ENCODE data around the gene BCAS1.

DNA sequence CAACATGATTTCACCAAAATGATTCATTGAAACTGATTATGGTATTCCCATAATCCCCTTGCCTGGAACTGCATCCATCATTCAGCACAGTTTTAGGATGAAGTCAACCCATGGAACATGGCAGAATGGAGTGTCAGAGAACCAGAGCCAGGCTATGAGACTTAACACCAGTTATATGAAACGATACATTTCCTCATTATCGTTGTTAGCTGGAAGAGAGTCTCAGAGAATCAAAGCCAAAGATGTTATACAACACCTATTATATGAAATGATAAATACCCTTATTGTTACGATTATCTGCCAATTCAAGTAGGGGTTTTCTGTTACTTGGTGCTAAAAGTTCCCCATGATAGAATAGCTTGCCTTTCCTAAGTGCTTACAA lies 131.2 kb downstream of the BCAS1 start:
- TF ChIP-seq, protein P1, sequence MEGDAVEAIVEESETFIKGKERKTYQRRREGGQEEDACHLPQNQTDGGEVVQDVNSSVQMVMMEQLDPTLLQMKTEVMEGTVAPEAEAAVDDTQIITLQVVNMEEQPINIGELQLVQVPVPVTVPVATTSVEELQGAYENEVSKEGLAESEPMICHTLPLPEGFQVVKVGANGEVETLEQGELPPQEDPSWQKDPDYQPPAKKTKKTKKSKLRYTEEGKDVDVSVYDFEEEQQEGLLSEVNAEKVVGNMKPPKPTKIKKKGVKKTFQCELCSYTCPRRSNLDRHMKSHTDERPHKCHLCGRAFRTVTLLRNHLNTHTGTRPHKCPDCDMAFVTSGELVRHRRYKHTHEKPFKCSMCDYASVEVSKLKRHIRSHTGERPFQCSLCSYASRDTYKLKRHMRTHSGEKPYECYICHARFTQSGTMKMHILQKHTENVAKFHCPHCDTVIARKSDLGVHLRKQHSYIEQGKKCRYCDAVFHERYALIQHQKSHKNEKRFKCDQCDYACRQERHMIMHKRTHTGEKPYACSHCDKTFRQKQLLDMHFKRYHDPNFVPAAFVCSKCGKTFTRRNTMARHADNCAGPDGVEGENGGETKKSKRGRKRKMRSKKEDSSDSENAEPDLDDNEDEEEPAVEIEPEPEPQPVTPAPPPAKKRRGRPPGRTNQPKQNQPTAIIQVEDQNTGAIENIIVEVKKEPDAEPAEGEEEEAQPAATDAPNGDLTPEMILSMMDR (IDR thresholded peaks at IDR 0.05) = no peak
- TF ChIP-seq POLR2AphosphoS5 (IDR thresholded peaks at IDR 0.05; ENCODE audit: low read depth, low read length) (no peak), SIN3A (IDR thresholded peaks at IDR 0.05; ENCODE audit: borderline replicate concordance, insufficient read depth, low read depth, low read length) (no peak)
- TF ChIP-seq, protein P2, sequence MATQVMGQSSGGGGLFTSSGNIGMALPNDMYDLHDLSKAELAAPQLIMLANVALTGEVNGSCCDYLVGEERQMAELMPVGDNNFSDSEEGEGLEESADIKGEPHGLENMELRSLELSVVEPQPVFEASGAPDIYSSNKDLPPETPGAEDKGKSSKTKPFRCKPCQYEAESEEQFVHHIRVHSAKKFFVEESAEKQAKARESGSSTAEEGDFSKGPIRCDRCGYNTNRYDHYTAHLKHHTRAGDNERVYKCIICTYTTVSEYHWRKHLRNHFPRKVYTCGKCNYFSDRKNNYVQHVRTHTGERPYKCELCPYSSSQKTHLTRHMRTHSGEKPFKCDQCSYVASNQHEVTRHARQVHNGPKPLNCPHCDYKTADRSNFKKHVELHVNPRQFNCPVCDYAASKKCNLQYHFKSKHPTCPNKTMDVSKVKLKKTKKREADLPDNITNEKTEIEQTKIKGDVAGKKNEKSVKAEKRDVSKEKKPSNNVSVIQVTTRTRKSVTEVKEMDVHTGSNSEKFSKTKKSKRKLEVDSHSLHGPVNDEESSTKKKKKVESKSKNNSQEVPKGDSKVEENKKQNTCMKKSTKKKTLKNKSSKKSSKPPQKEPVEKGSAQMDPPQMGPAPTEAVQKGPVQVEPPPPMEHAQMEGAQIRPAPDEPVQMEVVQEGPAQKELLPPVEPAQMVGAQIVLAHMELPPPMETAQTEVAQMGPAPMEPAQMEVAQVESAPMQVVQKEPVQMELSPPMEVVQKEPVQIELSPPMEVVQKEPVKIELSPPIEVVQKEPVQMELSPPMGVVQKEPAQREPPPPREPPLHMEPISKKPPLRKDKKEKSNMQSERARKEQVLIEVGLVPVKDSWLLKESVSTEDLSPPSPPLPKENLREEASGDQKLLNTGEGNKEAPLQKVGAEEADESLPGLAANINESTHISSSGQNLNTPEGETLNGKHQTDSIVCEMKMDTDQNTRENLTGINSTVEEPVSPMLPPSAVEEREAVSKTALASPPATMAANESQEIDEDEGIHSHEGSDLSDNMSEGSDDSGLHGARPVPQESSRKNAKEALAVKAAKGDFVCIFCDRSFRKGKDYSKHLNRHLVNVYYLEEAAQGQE (IDR thresholded peaks at IDR 0.05; ENCODE audit: insufficient read depth in 1 of 2, low read depth in 2 of 2, low read length in 1 of 2) = no peak

Measured in Panc1 (cell line).